ENCODE data around the gene DENND6B.
A peak's percentile ranks its signal among the peaks of the same experiment; 100 is the strongest.
"Not testable (repeated sequence)": the region's sequence is repeated elsewhere in the genome, so short reads cannot be mapped to it uniquely, and the experiment has no call there.

The DENND6B gene

DNA sequence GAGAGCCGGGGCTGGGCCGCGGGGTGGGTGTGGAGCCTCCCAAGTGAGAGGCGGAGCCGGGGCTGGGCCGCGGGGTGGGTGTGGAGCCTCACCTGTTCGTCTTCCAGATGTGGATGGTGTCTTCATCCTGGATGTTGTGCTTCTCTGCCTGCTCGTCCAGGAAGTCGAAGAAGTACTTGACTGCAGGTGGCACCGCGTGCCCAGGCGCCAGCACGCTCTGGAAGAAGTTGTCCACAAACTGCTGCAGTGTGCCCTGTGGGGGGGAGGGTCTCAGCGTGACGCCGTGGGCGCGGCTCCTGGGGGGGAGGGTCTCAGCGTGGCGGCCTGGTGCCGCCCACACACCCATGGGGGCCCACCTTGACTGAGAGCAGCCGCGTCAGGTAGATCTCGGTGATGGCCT is 49.1 kb downstream of the DENND6B start:
- TF ChIP-seq, protein P1, sequence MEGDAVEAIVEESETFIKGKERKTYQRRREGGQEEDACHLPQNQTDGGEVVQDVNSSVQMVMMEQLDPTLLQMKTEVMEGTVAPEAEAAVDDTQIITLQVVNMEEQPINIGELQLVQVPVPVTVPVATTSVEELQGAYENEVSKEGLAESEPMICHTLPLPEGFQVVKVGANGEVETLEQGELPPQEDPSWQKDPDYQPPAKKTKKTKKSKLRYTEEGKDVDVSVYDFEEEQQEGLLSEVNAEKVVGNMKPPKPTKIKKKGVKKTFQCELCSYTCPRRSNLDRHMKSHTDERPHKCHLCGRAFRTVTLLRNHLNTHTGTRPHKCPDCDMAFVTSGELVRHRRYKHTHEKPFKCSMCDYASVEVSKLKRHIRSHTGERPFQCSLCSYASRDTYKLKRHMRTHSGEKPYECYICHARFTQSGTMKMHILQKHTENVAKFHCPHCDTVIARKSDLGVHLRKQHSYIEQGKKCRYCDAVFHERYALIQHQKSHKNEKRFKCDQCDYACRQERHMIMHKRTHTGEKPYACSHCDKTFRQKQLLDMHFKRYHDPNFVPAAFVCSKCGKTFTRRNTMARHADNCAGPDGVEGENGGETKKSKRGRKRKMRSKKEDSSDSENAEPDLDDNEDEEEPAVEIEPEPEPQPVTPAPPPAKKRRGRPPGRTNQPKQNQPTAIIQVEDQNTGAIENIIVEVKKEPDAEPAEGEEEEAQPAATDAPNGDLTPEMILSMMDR (IDR thresholded peaks at IDR 0.05; ENCODE audit: low read depth, low read length), result no peak
- DNase-seq (ENCODE audit: low read depth in 2 of 2), result no peak
- H3K4me3 ChIP-seq (replicated peaks in 1 of 2; ENCODE audit: low read depth in 2 of 2, low read length in 2 of 2), result no peak overlapping the region

GRCh38 chr22:50276143-50276542 is 50.7 kb downstream of the DENND6B start:
- TF ChIP-seq, protein P1 (IDR thresholded peaks at IDR 0.05; ENCODE audit: low read depth, low read length), result peak; percentile 35
- peak; percentile 56 to 75 for DNase-seq (ENCODE audit: low read depth in 2 of 2)
- no peak overlapping the region for H3K4me3 ChIP-seq (replicated peaks in 1 of 2; ENCODE audit: low read depth in 2 of 2, low read length in 2 of 2)

- no peak for DNase-seq (ENCODE audit: low read depth in 2 of 2)
- TF ChIP-seq, protein P1 (IDR thresholded peaks at IDR 0.05; ENCODE audit: low read depth, low read length), result no peak
- no peak overlapping the region for H3K4me3 ChIP-seq (replicated peaks in 1 of 2; ENCODE audit: low read depth in 2 of 2, low read length in 2 of 2)
Measured at GRCh38 chr22:50275181-50276055, 51.4 kb downstream of the DENND6B start.

- no peak for DNase-seq (ENCODE audit: low read depth in 2 of 2)
- H3K4me3 ChIP-seq (replicated peaks in 1 of 2; ENCODE audit: low read depth in 2 of 2, low read length in 2 of 2), result no peak overlapping the region
- TF ChIP-seq, protein P1 (IDR thresholded peaks at IDR 0.05; ENCODE audit: low read depth, low read length), result no peak
Measured at GRCh38 chr22:50274771-50275170, 52.0 kb downstream of the DENND6B start.

DNA sequence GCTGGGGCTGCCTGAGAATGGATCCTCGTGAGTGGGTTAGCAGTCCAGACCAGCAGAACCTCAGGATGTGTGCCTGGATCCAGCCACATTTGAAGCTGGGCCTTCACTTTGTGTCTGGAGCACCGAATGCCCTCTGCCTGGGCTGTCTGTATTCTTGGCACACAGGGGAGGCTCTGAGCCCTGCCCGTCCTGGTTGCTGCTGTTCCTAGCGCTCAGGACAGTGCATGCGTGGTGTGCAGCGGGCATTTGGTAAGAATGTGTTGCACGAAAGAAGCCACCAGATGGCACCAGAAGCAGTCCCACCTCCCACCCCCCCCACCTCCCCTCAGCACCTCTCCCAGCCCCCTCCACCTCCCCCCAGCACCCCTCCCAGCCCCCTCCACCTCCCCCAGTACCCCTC is 52.5 kb downstream of the DENND6B start:
- H3K4me3 ChIP-seq (replicated peaks in 1 of 2; ENCODE audit: low read depth in 2 of 2, low read length in 2 of 2), result no peak overlapping the region
- DNase-seq (ENCODE audit: low read depth in 2 of 2), result peak; percentile 51 to 73
- TF ChIP-seq, protein P1 (IDR thresholded peaks at IDR 0.05; ENCODE audit: low read depth, low read length), result peak; percentile 13

DNA sequence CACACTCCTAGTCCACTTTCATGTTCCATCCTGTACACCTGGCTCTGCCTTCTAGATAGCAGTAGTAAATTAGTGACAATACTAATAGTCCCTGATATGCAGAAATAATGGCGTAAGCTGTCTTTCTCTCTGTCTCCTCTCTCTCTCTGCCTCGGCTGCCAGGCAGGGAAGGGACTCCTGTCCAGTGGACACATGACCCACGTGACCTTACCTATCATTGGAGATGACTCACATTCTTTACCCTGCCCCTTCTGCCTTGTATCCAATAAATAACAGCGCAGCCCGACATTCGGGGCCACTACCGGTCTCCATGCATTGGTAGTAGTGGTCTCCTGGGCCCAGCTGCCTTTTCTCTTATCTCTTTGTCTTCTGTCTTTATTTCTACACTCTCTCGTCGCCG is 53.0 kb downstream of the DENND6B start:
- not testable (repeated sequence) for DNase-seq (ENCODE audit: low read depth in 2 of 2); H3K4me3 ChIP-seq (replicated peaks in 1 of 2; ENCODE audit: low read depth in 2 of 2, low read length in 2 of 2)

- DNase-seq (ENCODE audit: low read depth in 2 of 2); H3K4me3 ChIP-seq (replicated peaks in 1 of 2; ENCODE audit: low read depth in 2 of 2, low read length in 2 of 2): not testable (repeated sequence)
Measured at GRCh38 chr22:50273352-50273751, 53.5 kb downstream of the DENND6B start.

Data from cardiac fibroblast (primary cell).